Measurements from ENCODE around the gene OS9. TPM values are rescaled to one million over a fixed set of nuclear protein-coding genes. Genes with fewer than 3 reads are reported as not detected.

The OS9 gene
- total RNA-seq, 1 donor: 211 TPM

- peak; percentile 86 for DNase-seq (ENCODE audit: insufficient read length, low spot score, missing footprints)
- peaks cover 2% of the 10 kb centered on the region for H4K20me1 ChIP-seq (ENCODE audit: insufficient read depth, low read length)
- H3K79me2 ChIP-seq (ENCODE audit: insufficient read depth, low read length): no peaks in the 10 kb centered on the region
- H3K4me1 ChIP-seq (ENCODE audit: insufficient read depth, low read length): peaks cover 4% of the 10 kb centered on the region
- no peaks in the 10 kb centered on the region for H3K36me3 ChIP-seq (ENCODE audit: insufficient read depth, low read length)
- peak overlapping the region; percentile 88 for H3K4me2 ChIP-seq (ENCODE audit: insufficient read depth, low read length)
- peaks cover 17% of the 10 kb centered on the region for H3K27me3 ChIP-seq (ENCODE audit: insufficient read depth, low read length)
- no peaks in the 10 kb centered on the region for H3K9me3 ChIP-seq (ENCODE audit: low read depth, low read length)
- H3K27ac ChIP-seq (ENCODE audit: low read depth, low read length): no peak overlapping the region
- TF ChIP-seq, protein P1, sequence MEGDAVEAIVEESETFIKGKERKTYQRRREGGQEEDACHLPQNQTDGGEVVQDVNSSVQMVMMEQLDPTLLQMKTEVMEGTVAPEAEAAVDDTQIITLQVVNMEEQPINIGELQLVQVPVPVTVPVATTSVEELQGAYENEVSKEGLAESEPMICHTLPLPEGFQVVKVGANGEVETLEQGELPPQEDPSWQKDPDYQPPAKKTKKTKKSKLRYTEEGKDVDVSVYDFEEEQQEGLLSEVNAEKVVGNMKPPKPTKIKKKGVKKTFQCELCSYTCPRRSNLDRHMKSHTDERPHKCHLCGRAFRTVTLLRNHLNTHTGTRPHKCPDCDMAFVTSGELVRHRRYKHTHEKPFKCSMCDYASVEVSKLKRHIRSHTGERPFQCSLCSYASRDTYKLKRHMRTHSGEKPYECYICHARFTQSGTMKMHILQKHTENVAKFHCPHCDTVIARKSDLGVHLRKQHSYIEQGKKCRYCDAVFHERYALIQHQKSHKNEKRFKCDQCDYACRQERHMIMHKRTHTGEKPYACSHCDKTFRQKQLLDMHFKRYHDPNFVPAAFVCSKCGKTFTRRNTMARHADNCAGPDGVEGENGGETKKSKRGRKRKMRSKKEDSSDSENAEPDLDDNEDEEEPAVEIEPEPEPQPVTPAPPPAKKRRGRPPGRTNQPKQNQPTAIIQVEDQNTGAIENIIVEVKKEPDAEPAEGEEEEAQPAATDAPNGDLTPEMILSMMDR (IDR thresholded peaks at IDR 0.05; ENCODE audit: extremely low read depth, low read depth, low read length): no peak
- H3K4me3 ChIP-seq (ENCODE audit: insufficient read depth, low read length): peak overlapping the region; percentile 83
- H2AFZ ChIP-seq (ENCODE audit: low read length): peak overlapping the region; percentile 72
Measured at GRCh38 chr12:57726884-57727757, 33.2 kb downstream of the OS9 start.

DNA sequence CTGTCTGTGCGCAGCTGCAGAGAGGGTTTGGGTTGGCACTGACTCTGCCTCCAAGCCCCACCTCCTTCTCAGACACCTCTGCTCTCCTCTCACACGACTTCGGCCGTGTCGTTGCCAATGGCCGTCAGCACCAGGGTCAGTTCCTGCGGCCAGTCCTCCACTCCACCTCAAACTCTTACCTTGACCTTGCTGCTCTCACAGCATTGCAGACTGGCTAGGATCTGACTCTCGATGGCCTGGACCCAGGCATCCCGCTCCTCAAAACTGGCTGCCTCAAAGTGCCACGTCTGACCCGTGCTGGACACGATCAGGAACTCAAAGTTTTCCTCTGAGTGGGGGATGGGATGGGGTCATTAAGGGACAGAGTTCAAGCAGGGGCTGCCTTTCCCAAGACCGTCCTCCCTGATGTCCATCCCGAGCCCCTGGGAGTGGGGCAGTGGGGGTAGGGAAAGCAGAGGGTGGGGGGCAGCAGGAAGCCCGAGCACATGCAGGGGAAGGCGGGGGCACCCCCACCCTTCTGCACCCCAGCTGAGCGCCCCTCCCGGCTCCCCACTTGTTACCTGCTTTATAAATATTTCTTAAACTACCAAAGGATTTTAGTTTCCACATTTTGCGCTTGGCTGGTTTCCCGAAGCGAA, 33.9 kb downstream of the OS9 start:
- H3K4me3 ChIP-seq (ENCODE audit: insufficient read depth, low read length): no peak overlapping the region
- H3K79me2 ChIP-seq (ENCODE audit: insufficient read depth, low read length): no peaks in the 10 kb centered on the region
- H3K36me3 ChIP-seq (ENCODE audit: insufficient read depth, low read length): no peaks in the 10 kb centered on the region
- no peak overlapping the region for H3K4me2 ChIP-seq (ENCODE audit: insufficient read depth, low read length)
- no peaks in the 10 kb centered on the region for H3K9me3 ChIP-seq (ENCODE audit: low read depth, low read length)
- peaks cover 17% of the 10 kb centered on the region for H3K27me3 ChIP-seq (ENCODE audit: insufficient read depth, low read length)
- no peak overlapping the region for H3K27ac ChIP-seq (ENCODE audit: low read depth, low read length)
- no peak overlapping the region for H2AFZ ChIP-seq (ENCODE audit: low read length)
- TF ChIP-seq, protein P1 (IDR thresholded peaks at IDR 0.05; ENCODE audit: extremely low read depth, low read depth, low read length): no peak
- peaks cover 4% of the 10 kb centered on the region for H3K4me1 ChIP-seq (ENCODE audit: insufficient read depth, low read length)
- DNase-seq (ENCODE audit: insufficient read length, low spot score, missing footprints): peak; percentile 19
- peaks cover 2% of the 10 kb centered on the region for H4K20me1 ChIP-seq (ENCODE audit: insufficient read depth, low read length)

DNA sequence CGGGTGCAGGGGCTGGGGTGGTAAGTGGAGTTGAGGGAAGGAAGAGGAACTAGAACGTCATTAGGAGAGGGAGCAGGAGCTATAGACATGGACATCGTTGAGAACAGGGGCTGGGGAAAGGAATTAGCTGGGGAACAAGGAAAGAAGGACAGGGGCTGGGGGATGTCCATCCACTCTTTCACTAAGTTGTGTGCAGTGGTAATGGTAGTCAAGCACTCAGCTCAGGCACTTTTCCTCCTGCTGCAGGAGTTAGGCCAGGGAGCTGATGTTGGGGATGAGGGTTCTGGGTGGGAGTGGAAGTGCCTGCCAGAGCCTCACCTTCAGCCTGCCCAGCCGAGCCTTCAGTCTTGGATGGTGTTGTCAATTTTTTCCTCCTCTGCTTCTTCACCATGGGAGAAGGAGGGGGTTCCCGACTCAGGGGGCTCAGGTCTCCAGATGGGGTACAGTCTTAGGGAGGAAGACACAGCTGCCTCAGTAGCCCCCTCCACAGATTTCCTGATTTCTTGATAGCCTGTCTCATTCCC, 35.5 kb downstream of the OS9 start:
- H3K79me2 ChIP-seq (ENCODE audit: insufficient read depth, low read length): no peaks in the 10 kb centered on the region
- peaks cover 4% of the 10 kb centered on the region for H4K20me1 ChIP-seq (ENCODE audit: insufficient read depth, low read length)
- no peak overlapping the region for H3K27ac ChIP-seq (ENCODE audit: low read depth, low read length)
- H3K36me3 ChIP-seq (ENCODE audit: insufficient read depth, low read length): no peaks in the 10 kb centered on the region
- peaks cover 4% of the 10 kb centered on the region for H3K4me1 ChIP-seq (ENCODE audit: insufficient read depth, low read length)
- H3K4me2 ChIP-seq (ENCODE audit: insufficient read depth, low read length): no peak overlapping the region
- peaks cover 27% of the 10 kb centered on the region for H3K27me3 ChIP-seq (ENCODE audit: insufficient read depth, low read length)
- peak; percentile 76 for DNase-seq (ENCODE audit: insufficient read length, low spot score, missing footprints)
- no peak overlapping the region for H3K4me3 ChIP-seq (ENCODE audit: insufficient read depth, low read length)
- no peak overlapping the region for H2AFZ ChIP-seq (ENCODE audit: low read length)
- TF ChIP-seq, protein P1 (IDR thresholded peaks at IDR 0.05; ENCODE audit: extremely low read depth, low read depth, low read length): no peak
- H3K9me3 ChIP-seq (ENCODE audit: low read depth, low read length): no peaks in the 10 kb centered on the region

Data from osteoblast (primary cell).